GM13977 (cell line): Measurements from ENCODE around the gene TRPV4.
"Not testable (repeated sequence)": the region's sequence is repeated elsewhere in the genome, so short reads cannot be mapped to it uniquely, and the experiment has no call there.

Source experiments
- DNase-seq: peaks from one replicate; pipeline ENCODE4 v3.0.0; 2012; ENCODE audit warnings: low spot score
- CTCF ChIP-seq: IDR thresholded peaks from 2 replicates; pipeline ENCODE4 v1.5.1; 2012; ENCODE audit warnings: mild to moderate bottlenecking, control low read depth; ENCODE audit not compliant: insufficient read depth; ENCODE audit errors: extremely low read depth, missing control alignments
- in situ Hi-C: fragments of 300-500 bp; cut with MboI; formaldehyde crosslinking; loops from one replicate; pipeline ENCODE4 v1.12.0; 2022; ENCODE audit warnings: low sequenced_read_pairs, low pct_unique_long_range_greater_than_20kb, mixed read lengths, inconsistent platforms; ENCODE audit not compliant: unreplicated experiment

TRPV4 gene

GRCh38 chr12:109870648-109871047 lies 37.5 kb upstream of the TRPV4 start:
- DNase-seq, result no peak
- no peak for TF ChIP-seq CTCF
- in situ Hi-C loops, result no loop called here

GRCh38 chr12:109868182-109869051 lies 35.2 kb upstream of the TRPV4 start:
- in situ Hi-C loops, result no loop called here
- DNase-seq, result no peak
- no peak for TF ChIP-seq CTCF

GRCh38 chr12:109864916-109865315 lies 31.7 kb upstream of the TRPV4 start:
- in situ Hi-C loops, result no loop called here
- TF ChIP-seq CTCF, result no peak
- DNase-seq, result no peak

- in situ Hi-C loops, result no loop called here
- no peak for DNase-seq
- no peak for TF ChIP-seq CTCF
Measured at GRCh38 chr12:109863847-109864712, 30.9 kb upstream of the TRPV4 start.

GRCh38 chr12:109862491-109862890 lies 29.3 kb upstream of the TRPV4 start:
- in situ Hi-C loops, DNase-seq: not testable (repeated sequence)

- DNase-seq, result no peak
- in situ Hi-C loops, result no loop called here
- TF ChIP-seq CTCF, result no peak
Measured at GRCh38 chr12:109861689-109862314, 28.6 kb upstream of the TRPV4 start.
